Suprapubic skin (tissue), 4 donors: ENCODE measurements around the gene SYNJ2.

Source experiments
- EP300 ChIP-seq: sonication (generic); formaldehyde crosslinking; IDR thresholded peaks from one replicate; pipeline ENCODE4 v1.6.1; 2017; ENCODE audit warnings: antibody characterized with exemption
- POLR2A ChIP-seq, 2 donors: fragments of 450-650 bp; IDR thresholded peaks; one replicate each; pipeline ENCODE4 v1.6.1; 2017; ENCODE audit warnings: antibody characterized with exemption in 2 of 2, mild to moderate bottlenecking in 2 of 2, moderate library complexity in 2 of 2
- POLR2AphosphoS5 ChIP-seq, 3 donors: sonication (generic); formaldehyde crosslinking; IDR thresholded peaks; one replicate each; pipeline ENCODE4 v1.6.1; 2017; ENCODE audit warnings: antibody characterized with exemption in 3 of 3
- TF ChIP-seq, protein P1 (sequence below), 2 donors: fragments of 200-600 bp in 1 of 2; fragments of 450-650 bp in 1 of 2; sonication (generic) in 1 of 2; IDR thresholded peaks; one replicate each; pipeline ENCODE4 v1.5.1; 2016 to 2019; ENCODE audit warnings: antibody characterized with exemption in 2 of 2, mild to moderate bottlenecking in 1 of 2, moderate library complexity in 1 of 2

DNA sequence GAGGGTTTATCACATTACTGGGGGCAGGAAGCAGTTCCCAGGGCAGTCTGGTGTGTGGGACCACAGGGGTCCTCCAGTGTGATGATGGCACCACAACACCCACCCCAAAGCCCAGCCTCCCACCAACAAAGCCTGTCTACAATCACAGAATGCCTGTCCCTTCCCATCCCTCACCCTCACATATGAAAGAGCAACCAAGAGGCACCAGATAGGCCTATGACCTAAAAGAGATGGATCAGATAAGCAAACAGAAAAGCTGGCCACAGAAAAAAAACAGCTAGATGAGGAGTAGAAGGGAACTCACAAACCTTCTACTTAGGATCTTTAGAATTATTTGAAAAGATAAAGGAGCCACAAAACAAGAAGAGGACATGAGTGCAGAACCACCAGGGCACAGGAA is 132.1 kb downstream of the SYNJ2 start:
- TF ChIP-seq, protein P1, sequence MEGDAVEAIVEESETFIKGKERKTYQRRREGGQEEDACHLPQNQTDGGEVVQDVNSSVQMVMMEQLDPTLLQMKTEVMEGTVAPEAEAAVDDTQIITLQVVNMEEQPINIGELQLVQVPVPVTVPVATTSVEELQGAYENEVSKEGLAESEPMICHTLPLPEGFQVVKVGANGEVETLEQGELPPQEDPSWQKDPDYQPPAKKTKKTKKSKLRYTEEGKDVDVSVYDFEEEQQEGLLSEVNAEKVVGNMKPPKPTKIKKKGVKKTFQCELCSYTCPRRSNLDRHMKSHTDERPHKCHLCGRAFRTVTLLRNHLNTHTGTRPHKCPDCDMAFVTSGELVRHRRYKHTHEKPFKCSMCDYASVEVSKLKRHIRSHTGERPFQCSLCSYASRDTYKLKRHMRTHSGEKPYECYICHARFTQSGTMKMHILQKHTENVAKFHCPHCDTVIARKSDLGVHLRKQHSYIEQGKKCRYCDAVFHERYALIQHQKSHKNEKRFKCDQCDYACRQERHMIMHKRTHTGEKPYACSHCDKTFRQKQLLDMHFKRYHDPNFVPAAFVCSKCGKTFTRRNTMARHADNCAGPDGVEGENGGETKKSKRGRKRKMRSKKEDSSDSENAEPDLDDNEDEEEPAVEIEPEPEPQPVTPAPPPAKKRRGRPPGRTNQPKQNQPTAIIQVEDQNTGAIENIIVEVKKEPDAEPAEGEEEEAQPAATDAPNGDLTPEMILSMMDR (IDR thresholded peaks at IDR 0.05) = no peak
- TF ChIP-seq POLR2A (IDR thresholded peaks at IDR 0.05) (no peak), EP300 (no peak), POLR2AphosphoS5 (IDR thresholded peaks at IDR 0.05) (no peak)
